H1 (cell line): ENCODE data around the gene HENMT1. TPM values are rescaled to one million over a fixed set of nuclear protein-coding genes. Genes with fewer than 3 reads are reported as not detected.

Experiments
- CTCF ChIA-PET: fragments of 300-600 bp; sonication (Branson Sonifier 250); formaldehyde crosslinking; loops from one replicate; lab custom pipeline; 2021; ENCODE audit not compliant: partially characterized antibody; lab: Charles Lee
- POLR2A ChIA-PET: fragments of 300-600 bp; sonication (Branson Sonifier 250); formaldehyde crosslinking; loops from one replicate; lab custom pipeline; 2021; ENCODE audit warnings: inconsistent platforms; ENCODE audit not compliant: partially characterized antibody; lab: Charles Lee
- DNase-seq, 2 experiments: peaks; one replicate each; pipeline versions ENCODE4 v3.0.0 to v3.0.0-alpha.2; 2010 to 2022; ENCODE audit warnings: low spot score in 2 of 2, low read depth in 1 of 2, mixed read lengths in 1 of 2
- FAIRE-seq: peaks from 2 replicates; lab custom pipeline; 2011; peaks lifted over from hg19 to GRCh38; lab: Jason Lieb, UNC
- H2AFZ ChIP-seq: 2 replicates; pipeline ENCODE4 v1.8.1; 2012; ENCODE audit warnings: low read length, inconsistent platforms
- H2AK5ac ChIP-seq: 2 replicates; pipeline ENCODE4 v1.6.1; 2013; ENCODE audit warnings: low read depth, low read length
- H2BK120ac ChIP-seq: replicated peaks from 2 replicates; pipeline ENCODE3; 2013; ENCODE audit warnings: low read depth, low read length, inconsistent platforms
- H2BK12ac ChIP-seq: 2 replicates; pipeline ENCODE4 v1.6.1; 2013; ENCODE audit warnings: low read depth, low read length
- H2BK15ac ChIP-seq: 2 replicates; pipeline ENCODE4 v1.6.1; 2013; ENCODE audit warnings: low read length
- H2BK20ac ChIP-seq: 2 replicates; pipeline ENCODE4 v1.6.1; 2013; ENCODE audit warnings: low read length
- H2BK5ac ChIP-seq: 2 replicates; pipeline ENCODE4 v1.6.1; 2013; ENCODE audit warnings: low read depth, low read length
- H3K14ac ChIP-seq: 2 replicates; pipeline ENCODE4 v1.6.1; 2013; ENCODE audit warnings: inconsistent platforms; ENCODE audit not compliant: insufficient read length
- H3K18ac ChIP-seq: 2 replicates; pipeline ENCODE4 v1.6.1; 2013; ENCODE audit warnings: low read length; ENCODE audit errors: extremely low read depth
- H3K23ac ChIP-seq: 2 replicates; pipeline ENCODE4 v1.6.1; 2013; ENCODE audit warnings: inconsistent platforms; ENCODE audit not compliant: insufficient read length
- H3K23me2 ChIP-seq: 2 replicates; pipeline ENCODE4 v1.6.1; 2013; ENCODE audit warnings: low read depth, low read length
- H3K27ac ChIP-seq: 2 replicates; pipeline ENCODE4 v1.6.1; 2011; ENCODE audit warnings: low read depth, low read length, inconsistent platforms
- H3K27me3 ChIP-seq, 4 experiments: replicated peaks in 1 of 4; 1 replicate in 1 of 4; 2 replicates in 3 of 4; pipeline versions ENCODE4 v1.6.1 to v1.8.1; 2011 to 2013; ENCODE audit warnings: low read length in 3 of 4, mild to moderate bottlenecking in 3 of 4, inconsistent platforms in 2 of 4, mixed read lengths in 2 of 4, moderate library complexity in 1 of 4; ENCODE audit not compliant: control insufficient read depth in 3 of 4, insufficient read depth in 3 of 4; ENCODE audit errors: extremely low read depth in 1 of 4
- H3K36me3 ChIP-seq, 4 experiments: 2 replicates each; pipeline versions ENCODE4 v1.6.1 to v1.8.1; 2011 to 2013; ENCODE audit warnings: mild to moderate bottlenecking in 4 of 4, low read length in 3 of 4, moderate library complexity in 2 of 4, control low read depth in 1 of 4, inconsistent platforms in 1 of 4; ENCODE audit not compliant: insufficient read depth in 4 of 4, control insufficient read depth in 2 of 4
- H3K4ac ChIP-seq: replicated peaks from 2 replicates; pipeline ENCODE3; 2013; ENCODE audit warnings: low read length, low read depth, mixed read lengths, inconsistent platforms; ENCODE audit not compliant: insufficient read length
- H3K4me1 ChIP-seq, 4 experiments: replicated peaks in 1 of 4; 1 replicate in 1 of 4; 2 replicates in 3 of 4; pipeline versions ENCODE4 v1.6.1 to v1.8.1; 2011 to 2013; ENCODE audit warnings: low read length in 3 of 4, inconsistent platforms in 2 of 4, mixed read lengths in 1 of 4; ENCODE audit not compliant: insufficient read depth in 4 of 4, control insufficient read depth in 3 of 4
- H3K4me2 ChIP-seq, 2 experiments: 2 replicates each; pipeline versions ENCODE4 v1.6.1 to v1.8.1; 2011 to 2013; ENCODE audit warnings: low read depth in 2 of 2, low read length in 2 of 2, control low read depth in 1 of 2, inconsistent platforms in 1 of 2, mild to moderate bottlenecking in 1 of 2; ENCODE audit not compliant: insufficient read depth in 1 of 2
- H3K4me3 ChIP-seq, 4 experiments: fragments of 200-600, 300-600 bp in 1 of 4; sonication (generic), shearing (Covaris generic), sonication (Bioruptor Twin) in 1 of 4; 2 replicates each; pipeline versions ENCODE4 v1.5.1 to v1.8.1; 2011 to 2016; ENCODE audit warnings: low read length in 4 of 4, low read depth in 3 of 4, control low read depth in 2 of 4, inconsistent platforms in 2 of 4, mild to moderate bottlenecking in 2 of 4, mixed read lengths in 1 of 4, moderate library complexity in 1 of 4; ENCODE audit not compliant: insufficient read depth in 2 of 4; ENCODE audit errors: extremely low read depth in 1 of 4
- H3K56ac ChIP-seq: replicated peaks from 2 replicates; pipeline ENCODE3; 2013; ENCODE audit warnings: low read depth, mild to moderate bottlenecking, mixed read lengths, low read length, inconsistent platforms; ENCODE audit not compliant: insufficient read length
- H3K79me1 ChIP-seq: 2 replicates; pipeline ENCODE4 v1.6.1; 2013; ENCODE audit warnings: low read depth, low read length, control low read depth
- H3K79me2 ChIP-seq, 2 experiments: 2 replicates each; pipeline versions ENCODE4 v1.6.1 to v1.8.1; 2012 to 2013; ENCODE audit warnings: low read length in 2 of 2, mild to moderate bottlenecking in 2 of 2, inconsistent platforms in 1 of 2; ENCODE audit not compliant: insufficient read depth in 2 of 2, control insufficient read depth in 1 of 2
- H3K9ac ChIP-seq, 4 experiments: replicated peaks in 1 of 4; 1 replicate in 1 of 4; 2 replicates in 3 of 4; pipeline versions ENCODE4 v1.6.1 to v1.8.1; 2011 to 2013; ENCODE audit warnings: low read depth in 3 of 4, low read length in 3 of 4, control low read depth in 2 of 4, mild to moderate bottlenecking in 2 of 4, moderate library complexity in 2 of 4, inconsistent platforms in 1 of 4; ENCODE audit errors: extremely low read depth in 1 of 4
- H3K9me3 ChIP-seq, 2 experiments: 2 replicates each; pipeline versions ENCODE4 v1.6.1 to v1.8.1; 2012 to 2013; ENCODE audit warnings: mild to moderate bottlenecking in 2 of 2, moderate library complexity in 2 of 2, control low read depth in 1 of 2, inconsistent platforms in 1 of 2, low read depth in 1 of 2, low read length in 1 of 2, mixed read lengths in 1 of 2; ENCODE audit not compliant: insufficient read depth in 2 of 2
- H4K20me1 ChIP-seq, 2 experiments: replicated peaks in 1 of 2; 2 replicates each; pipeline versions ENCODE3 to v1.8.1; 2011 to 2013; ENCODE audit warnings: inconsistent platforms in 2 of 2, low read length in 2 of 2, mild to moderate bottlenecking in 1 of 2; ENCODE audit not compliant: insufficient read depth in 2 of 2, control insufficient read depth in 1 of 2
- H4K5ac ChIP-seq: 2 replicates; pipeline ENCODE4 v1.6.1; 2013; ENCODE audit warnings: low read length, low read depth, mixed read lengths, inconsistent platforms; ENCODE audit not compliant: insufficient read length
- H4K8ac ChIP-seq: 2 replicates; pipeline ENCODE4 v1.8.0; 2013; ENCODE audit warnings: mild to moderate bottlenecking, moderate library complexity, low read length, inconsistent platforms; ENCODE audit not compliant: insufficient read depth; ENCODE audit errors: extremely low read depth
- H4K91ac ChIP-seq: replicated peaks from 2 replicates; pipeline ENCODE3; 2013; ENCODE audit warnings: low read length, mixed read lengths, inconsistent platforms; ENCODE audit not compliant: insufficient read length
- BCL11A ChIP-seq, 2 experiments: IDR thresholded peaks; one replicate each; pipeline ENCODE4 v1.6.1; 2011; ENCODE audit warnings: low read depth in 2 of 2, low read length in 2 of 2, mild to moderate bottlenecking in 2 of 2
- CBX8 ChIP-seq: fragments of 300-800, 300-1000 bp; sonication (generic); IDR thresholded peaks from 2 replicates; pipeline ENCODE4 v1.7.1; 2016; ENCODE audit warnings: low read depth, low read length, borderline replicate concordance
- CEBPB ChIP-seq: IDR thresholded peaks from 2 replicates; pipeline ENCODE4 v1.6.1; 2012; ENCODE audit warnings: low read depth, low read length
- CREB1 ChIP-seq: IDR thresholded peaks from 2 replicates; pipeline ENCODE4 v1.6.1; 2012; ENCODE audit warnings: inconsistent platforms
- EP300 ChIP-seq, 2 experiments: IDR thresholded peaks; 1 replicate in 1 of 2; 2 replicates in 1 of 2; pipeline ENCODE4 v1.6.1; 2011 to 2012; ENCODE audit warnings: low read depth in 2 of 2, low read length in 2 of 2, mild to moderate bottlenecking in 2 of 2, borderline replicate concordance in 1 of 2, inconsistent platforms in 1 of 2, moderate library complexity in 1 of 2
- NRF1 ChIP-seq: IDR thresholded peaks from 2 replicates; pipeline ENCODE4 v1.6.1; 2011; ENCODE audit warnings: mild to moderate bottlenecking, low read depth, low read length, improper control_type of control experiment
- RNF2 ChIP-seq: fragments of 200-900, 300-1000 bp; sonication (generic); IDR thresholded peaks from 2 replicates; pipeline ENCODE4 v1.7.1; 2016; ENCODE audit warnings: borderline replicate concordance, low read depth, mild to moderate bottlenecking, antibody characterized with exemption, low read length; ENCODE audit not compliant: poor library complexity, severe bottlenecking; ENCODE audit errors: missing control alignments
- SIRT6 ChIP-seq: IDR thresholded peaks from one replicate; pipeline ENCODE4 v1.7.1; 2012; ENCODE audit warnings: low read length, inconsistent platforms
- SUZ12 ChIP-seq: fragments of 200-600 bp; sonication (generic); IDR thresholded peaks from 2 replicates; pipeline ENCODE4 v1.6.1; 2012; ENCODE audit warnings: mild to moderate bottlenecking, inconsistent platforms, low read length, moderate library complexity, mixed read lengths
- TAF7 ChIP-seq: optimal IDR thresholded peaks from 2 replicates; pipeline ENCODE3; 2011; ENCODE audit warnings: low read depth, mild to moderate bottlenecking, inconsistent platforms, low read length, moderate library complexity, borderline replicate concordance
- WGBS, 2 experiments: shearing (Covaris generic) in 1 of 2; methylation state at CpG; one replicate each; pipeline versions ENCODE4 v1.1.6 to v1.1.7; 2013 to 2015; ENCODE audit warnings: low lambda C conversion rate in 2 of 2, mixed read lengths in 2 of 2, inconsistent platforms in 1 of 2, low coverage in 1 of 2, missing lambda C conversion rate in 1 of 2; ENCODE audit not compliant: insufficient replicate concordance in 2 of 2, insufficient coverage in 1 of 2, insufficient read length in 1 of 2; ENCODE audit errors: extremely low coverage in 1 of 2, missing lambda C conversion rate in 1 of 2; 5-methylcytosine and 5-hydroxymethylcytosine counted together
- polyA plus RNA-seq, 7 experiments: library from polyadenylated mRNA; depleted of rRNA in 3 of 7; stranded (reverse) in 5 of 7; unstranded in 2 of 7; fragments of >200 nt in 5 of 7; fragments of 200-250 nt in 2 of 7; gene quantifications; 1 replicate in 5 of 7; 2 replicates in 1 of 7; 4 replicates in 1 of 7; pipeline versions ENCODE4 v1.2.1 to v1.2.3, GENCODE V29; 2011 to 2013; ENCODE audit warnings: missing spikeins in 2 of 7, mixed read lengths in 2 of 7
- total RNA-seq: library from RNA; stranded (reverse); fragmentation: NEBNext Ultra II Directional; extraction: Animal tissue kit (Norgen Biotek cat#: 25700); gene quantifications from 2 replicates; pipeline ENCODE4 v1.2.1, GENCODE V29; 2021

Gene HENMT1
- total and polyA plus RNA-seq, 2 of the 8 experiments (the other 6 are each of a cell fraction or from before 2014, with no cell fraction given), result 2.9 to 5.6 TPM

DNA sequence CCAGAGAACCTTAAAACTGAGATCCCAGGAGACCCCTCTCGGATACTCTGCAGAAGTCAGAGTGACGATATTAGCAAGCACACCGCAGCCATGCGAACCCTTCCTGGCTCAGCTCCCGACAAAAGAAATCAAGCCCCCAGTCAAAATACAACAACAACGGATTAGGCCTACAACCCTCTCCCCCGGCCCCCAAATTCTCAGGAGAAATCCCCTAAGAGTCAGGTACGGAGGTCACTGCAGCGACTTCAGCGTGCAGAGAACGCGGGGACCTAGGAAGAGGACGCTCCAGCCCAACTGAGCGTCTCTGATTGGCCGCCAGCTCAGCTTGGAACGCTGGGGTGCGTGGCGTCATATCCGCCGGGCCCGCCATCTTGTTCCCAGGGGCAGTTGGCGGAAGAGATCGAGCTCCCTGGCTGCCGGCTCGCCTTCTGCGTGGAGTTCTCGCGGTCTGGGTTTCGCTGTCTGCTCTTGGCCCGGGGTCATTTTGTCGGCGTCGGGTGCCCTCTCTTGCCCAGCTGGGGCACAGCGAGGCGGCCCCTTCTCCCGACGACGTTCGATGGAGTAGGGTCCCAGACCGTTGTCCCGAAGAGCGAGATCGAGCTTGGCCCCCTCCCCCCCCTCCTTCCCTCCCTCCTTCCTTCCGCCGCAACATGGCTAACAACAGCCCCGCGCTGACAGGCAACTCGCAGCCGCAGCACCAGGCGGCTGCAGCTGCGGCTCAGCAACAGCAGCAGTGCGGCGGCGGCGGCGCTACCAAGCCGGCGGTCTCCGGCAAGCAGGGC lies 31.2 kb upstream of the HENMT1 start, which contains the start of gene PRPF38B:
Gene PRPF38B (plus strand): TSS at position 369 of the 782 bp plus-strand sequence. CDS start 282 bp downstream, at position 651.
- Histone ChIP-seq H3K9ac (peak within 1 kb of the TSS; percentile 88 to 97 (median 94)), H3K9me3 (no peaks in the 10 kb centered on the region), H3K4me2 (peak within 1 kb of the TSS; percentile 68 to 87), H4K20me1 (peaks cover 0 to 3% of the 10 kb centered on the region in 2 experiments), H3K27ac (peak within 1 kb of the TSS; percentile 96), H3K4me3 (peak within 1 kb of the TSS; percentile 72 to 99 (median 96)), H3K27me3 (no peaks in the 10 kb centered on the region; a peak in 1 of 7 replicates), H3K79me1 (no peaks in the 10 kb centered on the region; the same call in 1 of the 2 replicates), H2BK12ac (peak within 1 kb of the TSS; percentile 88), H2BK15ac (0 out of 2 replicates have a peak within 1 kb of the TSS, but pooled peaks have one; percentile 78), H4K5ac (peak within 1 kb of the TSS; percentile 94), H4K8ac (peak within 1 kb of the TSS; percentile 100; the same call in 1 of the 2 replicates), H3K4me1 (peaks cover 0 to 2% (median 0%) of the 10 kb centered on the region in 4 experiments; a peak in 1 of 7 replicates), H3K14ac (no peak within 1 kb of the TSS), H2BK20ac (no peak within 1 kb of the TSS), H3K79me2 (peaks cover 17 to 60% of the 10 kb centered on the region in 2 experiments), H3K23me2 (peaks cover 4% of the 10 kb centered on the region; the same call in 1 of the 2 replicates), H3K36me3 (peaks cover 3 to 19% (median 13%) of the 10 kb centered on the region in 4 experiments; a peak in 6 of 8 replicates), H2AK5ac (no peak within 1 kb of the TSS; the same call in 1 of the 2 replicates), H3K23ac (no peak within 1 kb of the TSS), H4K91ac (peak within 1 kb of the TSS; percentile 93), H3K56ac (peak within 1 kb of the TSS; percentile 98), H3K18ac (peak within 1 kb of the TSS; percentile 91), H2AFZ (no peak within 1 kb of the TSS; the same call in 1 of the 2 replicates), H3K4ac (peak within 1 kb of the TSS; percentile 87), H2BK5ac (peak within 1 kb of the TSS; percentile 97), H2BK120ac (peak within 1 kb of the TSS; percentile 77)
- 1% methylated on average over 32 of the region's 59 CpGs; no CpG with 5 or more reads in 1 of the 2 experiments for WGBS, 2 experiments
- no peak for FAIRE-seq
- DNase-seq, result peak; percentile 78 to 91
- ChIA-PET POLR2A (interaction anchor here (0.6 to 4.2 kb wide), 24 partner anchors 9 to 506 kb away, joined by 3 to 79 read pairs (median 4); partner anchors contain the start of genes EEIG2, FNDC7 and HENMT1), CTCF (interaction anchor here (0.7 to 3.7 kb wide), 12 partner anchors 13 to 1282 kb away, joined by 3 to 20 read pairs (median 3); partner anchors contain the start of gene FNDC7)
- TF ChIP-seq EP300 (IDR thresholded peaks at IDR 0.05; ENCODE audit: borderline replicate concordance in 1 of 2, low read depth in 2 of 2, low read length in 2 of 2) (no peak; a peak in 1 of 3 replicates), BCL11A (IDR thresholded peaks at IDR 0.05; ENCODE audit: low read depth in 2 of 2, low read length in 2 of 2) (no peak), NRF1 (no peak), TAF7 (peak; percentile 83), SIRT6 (no peak), CREB1 (peak; percentile 91), CBX8 (no peak), SUZ12 (no peak), RNF2 (no peak), CEBPB (no peak)
